KOPT-K1 (cell line): ENCODE data around the gene FBXO46.

Source experiments
- H3K27ac ChIP-seq: fragments of 200-600 bp; sonication (generic); 2 replicates; pipeline ENCODE4 v1.5.1; 2016; ENCODE audit warnings: antibody characterized with exemption, mild to moderate bottlenecking, low read depth, low read length; ENCODE audit not compliant: poor library complexity, severe bottlenecking
- H3K36me3 ChIP-seq: fragments of 200-600 bp; sonication (generic); 2 replicates; pipeline ENCODE4 v1.5.1; 2017; ENCODE audit warnings: antibody characterized with exemption, mild to moderate bottlenecking, low read length, moderate library complexity; ENCODE audit not compliant: insufficient read depth
- H3K9me3 ChIP-seq: fragments of 200-600 bp; sonication (generic); 2 replicates; pipeline ENCODE4 v1.5.1; 2017; ENCODE audit warnings: antibody characterized with exemption, low read length, mild to moderate bottlenecking; ENCODE audit not compliant: insufficient read depth, poor library complexity, severe bottlenecking

Gene FBXO46

DNA sequence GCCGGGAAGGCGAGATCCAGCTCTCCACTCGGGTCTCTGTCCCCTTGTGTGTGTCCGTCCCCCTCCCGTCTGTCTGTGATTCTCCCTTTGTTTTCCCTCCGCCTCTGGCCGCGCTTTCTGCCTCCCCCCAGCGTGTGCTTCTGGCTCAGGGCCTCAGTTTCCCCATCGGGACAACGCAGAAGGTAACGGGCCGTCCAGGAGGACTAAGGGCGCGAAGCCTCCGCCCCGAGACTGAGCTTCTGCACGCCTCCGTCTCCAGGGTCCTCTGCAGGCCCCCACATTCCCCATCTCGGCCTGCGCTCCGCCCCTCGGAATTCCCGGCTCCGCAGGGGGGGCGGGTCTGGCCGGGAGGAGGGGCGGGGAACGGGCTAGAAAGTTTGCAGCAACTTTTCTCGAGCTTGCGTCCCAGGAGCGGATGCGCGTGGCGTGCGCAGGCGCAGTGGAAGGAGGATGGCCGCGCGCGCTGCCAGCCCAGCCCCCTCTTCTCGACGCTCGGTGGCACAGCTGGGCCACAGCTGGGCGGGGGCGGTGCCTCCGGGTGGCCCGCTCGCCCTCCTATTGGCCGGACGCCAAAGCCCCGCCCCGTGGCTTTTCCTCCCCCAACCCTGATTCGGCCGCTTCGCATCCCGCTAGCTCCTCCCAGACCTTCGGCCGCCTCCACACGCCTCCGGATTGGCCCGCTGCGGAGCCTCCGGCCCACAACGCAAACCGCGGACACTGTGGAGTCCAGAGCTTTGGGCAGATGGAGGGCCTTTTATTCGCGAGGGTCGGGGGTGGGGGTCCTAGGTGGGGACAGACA is 38.5 kb upstream of the FBXO46 start, which contains the start of gene SIX5:
TSS of gene SIX5 (minus strand) at position 269 of the 799 bp plus-strand sequence. CDS start 408 bp downstream, outside the sequence.
- H3K9me3 ChIP-seq = no peaks in the 10 kb centered on the region
- H3K27ac ChIP-seq = peak within 1 kb of the TSS; percentile 57
- no peaks in the 10 kb centered on the region for H3K36me3 ChIP-seq

DNA sequence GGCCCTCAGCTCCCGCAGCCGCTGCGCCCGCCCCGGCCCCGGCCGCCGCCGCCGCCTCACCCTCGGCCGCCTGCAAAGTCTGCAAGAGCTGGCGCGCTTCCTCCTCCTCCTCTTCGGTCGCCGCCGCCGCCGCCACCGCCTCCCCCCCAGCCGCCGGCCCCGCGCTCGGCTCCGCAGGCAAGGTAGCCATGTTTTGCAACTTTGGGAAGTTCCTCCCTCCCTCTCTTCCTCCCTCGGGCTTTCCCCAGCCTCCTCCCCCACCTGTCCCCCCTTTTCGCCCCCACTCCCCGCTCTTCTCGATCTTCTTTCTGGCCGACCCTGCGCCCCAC is 37.9 kb upstream of the FBXO46 start:
- peak overlapping the region; percentile 57 for H3K27ac ChIP-seq
- H3K9me3 ChIP-seq = no peaks in the 10 kb centered on the region
- no peaks in the 10 kb centered on the region for H3K36me3 ChIP-seq

DNA sequence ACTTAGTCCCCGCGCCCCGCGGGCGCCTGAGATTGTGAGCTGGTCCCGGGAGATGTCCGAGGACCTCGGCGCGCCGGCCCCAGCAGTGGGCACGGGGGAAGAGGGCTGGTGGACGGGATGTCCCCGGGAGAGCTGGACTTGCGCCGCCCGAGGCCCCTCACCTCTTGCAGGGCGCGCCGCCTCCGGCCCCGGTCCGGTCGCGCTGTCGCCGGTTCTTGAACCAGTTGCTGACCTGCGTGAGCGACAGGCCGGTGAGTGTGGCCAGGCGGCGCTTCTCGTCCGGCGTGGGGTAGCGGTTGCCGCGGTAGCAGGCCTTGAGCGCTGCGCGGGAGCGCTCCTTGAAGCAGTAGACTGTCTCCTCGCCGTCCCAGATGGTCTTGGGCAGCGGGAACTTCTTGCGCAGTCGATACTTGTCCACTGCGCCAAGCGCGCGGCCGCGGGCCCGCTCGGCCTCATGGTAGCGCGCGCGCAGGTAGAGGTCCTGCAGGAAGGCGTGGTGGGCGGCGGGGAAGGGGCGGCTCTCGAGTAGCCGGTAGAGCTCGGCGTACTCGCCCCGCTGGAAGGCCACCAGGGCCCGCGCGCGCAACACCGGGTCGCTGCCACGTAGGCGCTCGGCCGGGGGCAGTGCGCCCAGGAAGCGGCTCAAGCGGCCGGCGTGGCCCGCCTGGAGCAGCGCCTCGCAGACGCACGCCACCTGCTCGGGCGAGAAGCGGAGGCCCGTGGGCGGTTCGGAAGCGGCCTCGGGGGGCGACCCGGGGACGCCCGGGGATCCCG is 37.4 kb upstream of the FBXO46 start:
- Histone ChIP-seq H3K36me3 (no peaks in the 10 kb centered on the region), H3K27ac (peak overlapping the region; percentile 57), H3K9me3 (no peaks in the 10 kb centered on the region)

DNA sequence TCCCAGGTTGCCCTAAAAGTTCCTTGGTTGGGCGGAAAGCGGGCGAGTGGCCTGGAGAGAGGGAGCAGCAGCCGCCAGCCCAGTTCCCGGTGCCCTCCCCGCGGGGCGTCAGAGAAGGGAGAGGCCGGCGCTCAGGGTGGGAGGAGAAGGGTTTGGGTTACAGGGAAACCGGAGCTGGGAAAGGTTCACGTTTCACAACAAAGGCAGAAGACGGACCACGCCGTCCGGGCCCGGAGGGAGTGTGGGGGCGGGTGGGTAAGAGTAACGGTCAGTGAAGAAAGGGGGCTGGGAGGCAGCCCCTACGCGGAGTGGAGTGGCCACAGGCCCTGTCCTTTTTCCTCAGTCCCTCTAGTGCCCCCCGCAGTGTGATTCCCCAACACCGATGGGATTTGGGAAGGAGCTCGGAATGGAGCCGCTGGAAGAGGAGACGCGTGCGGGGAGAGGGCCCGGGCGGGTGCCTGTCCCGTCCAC is 36.7 kb upstream of the FBXO46 start:
- H3K9me3 ChIP-seq = no peaks in the 10 kb centered on the region
- no peaks in the 10 kb centered on the region for H3K36me3 ChIP-seq
- H3K27ac ChIP-seq = no peak overlapping the region

DNA sequence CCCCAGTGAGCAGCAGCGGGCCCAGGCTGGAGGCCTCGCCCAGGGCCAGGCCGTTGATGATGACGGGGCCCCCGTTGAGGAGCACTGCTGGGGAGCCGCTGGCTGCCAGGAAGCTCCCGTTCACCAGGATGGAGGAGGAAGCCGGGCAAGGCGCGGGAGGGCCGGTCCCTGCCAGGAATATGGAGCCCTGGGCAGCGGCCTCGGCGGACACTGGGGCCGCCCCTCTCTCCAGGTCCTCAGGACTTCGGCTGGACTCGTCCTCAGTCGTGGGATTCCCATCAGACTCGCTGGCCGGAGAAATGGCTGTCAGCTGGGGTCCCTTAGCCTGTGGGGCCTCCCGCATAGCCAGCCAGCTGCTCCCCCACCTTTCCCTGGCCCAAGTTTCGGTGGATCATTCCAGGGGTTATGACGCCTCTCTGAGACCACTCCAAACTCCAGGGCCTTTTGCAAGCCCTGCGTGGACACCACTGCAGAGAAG is 36.2 kb upstream of the FBXO46 start:
- no peak overlapping the region for H3K27ac ChIP-seq
- no peaks in the 10 kb centered on the region for H3K36me3 ChIP-seq
- H3K9me3 ChIP-seq = no peaks in the 10 kb centered on the region

DNA sequence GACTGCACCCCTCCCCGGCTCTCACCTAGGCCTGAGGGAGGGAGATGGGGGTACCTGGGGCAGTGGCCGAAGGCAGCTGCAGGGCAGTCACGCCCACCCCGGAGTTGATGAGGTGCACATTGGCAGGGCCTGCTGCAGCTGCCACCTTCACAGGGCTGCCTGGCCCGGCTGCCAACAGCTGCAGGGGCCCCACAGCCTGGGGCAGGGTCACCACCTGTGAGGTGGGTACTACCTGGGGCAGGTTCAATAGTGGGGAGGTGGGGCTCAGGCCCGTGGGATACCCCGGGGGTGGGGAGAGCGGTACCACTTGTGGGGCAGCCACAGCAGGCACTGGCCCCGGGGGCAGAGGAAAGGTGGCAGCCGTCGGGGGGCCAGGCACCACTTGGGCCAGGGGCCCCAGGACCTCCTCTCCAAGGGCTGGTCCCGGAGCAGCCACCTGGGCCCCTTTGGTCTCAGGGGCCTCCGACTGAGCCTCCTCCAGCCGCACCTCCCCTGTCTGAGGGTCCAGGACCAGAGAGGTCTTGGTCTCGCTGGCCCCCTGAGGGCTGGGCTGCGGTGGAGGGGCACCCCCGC is 35.7 kb upstream of the FBXO46 start:
- Histone ChIP-seq H3K27ac (no peak overlapping the region), H3K9me3 (no peaks in the 10 kb centered on the region), H3K36me3 (no peaks in the 10 kb centered on the region)

DNA sequence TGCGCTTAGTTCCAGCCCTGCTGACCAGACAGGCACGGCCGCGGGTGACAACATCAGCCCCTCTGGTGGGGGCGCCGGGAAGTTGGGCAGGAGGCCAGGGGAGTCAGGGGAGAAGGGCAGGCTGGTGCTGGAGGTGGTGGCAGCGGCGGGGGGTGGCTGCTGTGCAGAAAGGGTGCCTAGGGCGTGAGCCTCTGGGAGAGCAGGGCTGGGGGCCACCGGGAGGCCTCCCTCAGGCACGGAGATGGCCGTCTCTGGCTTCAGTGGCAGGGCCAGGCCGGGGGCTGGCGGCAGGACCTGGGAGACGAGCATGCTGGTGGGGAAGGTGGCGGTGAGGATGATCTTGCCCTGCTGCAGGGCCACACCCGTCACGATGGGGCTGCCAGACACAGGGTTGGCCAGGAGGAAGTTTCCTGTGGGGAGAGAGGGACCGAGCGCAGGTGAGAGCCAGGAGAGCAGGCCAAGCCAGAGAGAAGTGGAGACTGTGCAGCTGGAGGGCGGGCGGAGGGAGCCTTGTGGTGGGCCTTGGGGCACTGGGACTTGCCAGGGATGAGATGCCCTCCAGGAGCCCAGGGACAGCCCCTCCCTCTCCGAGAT is 35.1 kb upstream of the FBXO46 start:
- no peaks in the 10 kb centered on the region for H3K9me3 ChIP-seq
- no peak overlapping the region for H3K27ac ChIP-seq
- no peaks in the 10 kb centered on the region for H3K36me3 ChIP-seq

DNA sequence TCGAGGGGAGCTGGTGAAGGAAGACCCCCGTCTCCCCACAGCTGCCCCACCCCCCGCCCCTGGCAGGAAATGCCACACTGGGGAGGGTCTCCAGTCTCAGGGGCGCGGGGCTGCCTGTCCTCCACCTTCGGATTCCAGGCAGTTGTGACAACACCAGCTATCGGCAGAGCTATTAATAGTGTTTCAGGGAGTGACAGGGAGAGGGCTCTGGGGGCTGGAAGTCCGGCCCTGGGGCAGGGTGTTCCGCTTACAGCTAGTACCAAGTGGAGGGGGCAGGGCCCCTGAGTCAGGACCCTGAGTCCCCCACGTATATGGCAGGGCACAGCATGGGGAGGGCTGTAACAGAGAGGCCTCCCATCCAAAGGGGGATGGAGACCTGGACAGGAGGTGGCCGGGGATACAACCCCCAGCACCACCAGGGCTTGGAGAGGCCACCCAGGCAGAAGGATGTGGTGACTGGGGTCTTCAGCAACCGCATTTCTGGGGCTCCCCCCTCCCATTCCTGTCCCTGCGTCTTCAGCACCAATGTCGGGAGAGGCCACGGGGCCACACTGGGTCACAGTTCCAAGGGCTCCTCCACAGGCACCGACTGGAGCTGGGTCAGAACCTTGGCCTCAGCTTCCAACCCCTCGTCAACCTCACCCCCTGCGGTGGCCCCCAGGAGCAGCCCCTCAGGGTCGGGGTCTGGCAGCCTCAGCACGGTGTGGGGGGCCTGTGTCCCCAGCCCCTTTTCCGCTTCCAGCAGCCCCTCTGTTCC is 34.4 kb upstream of the FBXO46 start:
- no peaks in the 10 kb centered on the region for H3K9me3 ChIP-seq
- no peaks in the 10 kb centered on the region for H3K36me3 ChIP-seq
- no peak overlapping the region for H3K27ac ChIP-seq

DNA sequence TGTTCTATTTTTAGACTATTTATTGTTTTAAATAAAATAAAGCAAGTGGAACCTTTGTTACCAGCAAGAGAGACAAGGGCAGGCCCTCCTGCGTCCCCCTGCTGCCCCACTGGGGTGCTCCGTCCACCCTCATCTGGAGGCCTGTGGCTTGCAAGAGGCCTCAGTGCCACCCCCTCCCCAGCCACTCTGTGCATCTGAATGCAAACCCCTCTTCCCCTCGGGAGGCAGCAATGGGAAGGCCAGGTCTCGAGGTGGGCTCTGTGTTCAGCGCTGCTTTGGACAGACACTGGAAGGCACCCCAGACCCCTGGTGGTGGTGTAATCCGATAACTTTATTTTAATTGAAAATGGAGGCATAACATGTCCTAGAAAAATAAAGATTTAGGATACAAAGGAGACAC is 33.8 kb upstream of the FBXO46 start:
- Histone ChIP-seq H3K9me3 (no peaks in the 10 kb centered on the region), H3K27ac (no peak overlapping the region), H3K36me3 (no peaks in the 10 kb centered on the region)

DNA sequence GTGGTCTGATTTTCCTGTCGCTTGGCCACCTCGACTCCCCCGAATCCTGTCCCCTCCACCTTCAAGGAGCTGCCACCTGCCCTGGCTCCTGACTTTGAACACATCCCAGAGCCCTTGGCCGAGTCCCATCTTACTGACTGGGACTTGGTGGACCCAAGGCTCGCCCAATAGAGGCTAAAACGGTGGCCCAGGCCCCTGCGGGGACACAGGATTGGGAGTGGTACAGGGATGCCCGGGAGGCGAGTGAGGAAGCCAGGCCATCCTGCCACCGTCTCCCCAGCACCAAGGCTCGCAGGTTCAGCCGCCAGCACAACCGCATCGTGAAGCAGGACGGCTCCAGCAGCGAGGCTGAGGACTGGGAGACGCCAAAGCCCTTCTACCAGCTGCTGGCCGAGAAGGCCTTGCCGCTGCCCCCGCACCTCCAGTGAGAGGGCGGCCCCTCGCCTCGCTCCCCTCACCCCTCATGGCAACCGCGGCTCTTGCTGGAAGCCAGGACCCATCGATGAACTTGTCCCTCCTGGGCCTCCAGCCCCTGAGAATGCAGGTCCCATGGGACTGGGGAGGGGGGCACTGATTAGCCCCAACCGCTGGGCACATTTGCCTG is 33.1 kb upstream of the FBXO46 start:
- Histone ChIP-seq H3K27ac (no peak overlapping the region), H3K9me3 (no peaks in the 10 kb centered on the region), H3K36me3 (no peaks in the 10 kb centered on the region)

DNA sequence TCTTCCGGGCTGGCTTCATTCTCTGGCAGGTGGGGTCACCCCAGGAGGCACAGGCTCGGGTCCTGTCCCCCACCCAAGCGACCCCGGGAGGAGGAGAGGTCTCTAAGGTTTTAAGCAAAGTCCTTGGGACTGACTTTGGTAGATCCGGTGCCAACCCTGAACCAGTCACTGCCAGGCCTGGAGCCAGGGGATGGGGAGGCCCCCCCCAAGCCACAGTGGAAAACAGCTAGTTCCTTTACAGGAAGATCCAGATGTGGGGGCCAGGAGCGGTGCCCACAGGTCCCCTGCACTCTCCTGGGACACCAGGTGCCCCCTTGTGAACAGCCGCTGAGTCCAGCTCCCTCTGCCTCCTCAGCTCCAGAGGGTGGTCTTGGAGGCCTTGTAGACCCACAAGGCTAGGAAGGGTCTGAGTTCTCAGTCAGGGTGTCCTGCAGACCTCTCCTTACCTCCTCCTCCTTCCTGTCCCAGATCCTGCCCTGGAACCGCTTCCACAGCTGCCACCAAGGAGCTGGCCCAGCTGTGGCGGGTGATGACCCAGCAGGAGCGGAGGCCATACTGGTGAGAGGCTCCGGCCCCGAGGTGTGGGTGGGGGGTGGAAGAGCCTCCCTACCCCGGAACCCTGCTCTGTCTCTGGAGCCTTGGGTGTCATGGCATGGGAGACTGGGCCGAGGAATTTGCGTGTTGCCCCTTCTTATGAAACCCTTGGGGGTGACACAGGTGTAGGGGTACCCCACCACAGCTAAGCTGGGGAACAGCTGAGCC is 32.4 kb upstream of the FBXO46 start:
- no peak overlapping the region for H3K27ac ChIP-seq

DNA sequence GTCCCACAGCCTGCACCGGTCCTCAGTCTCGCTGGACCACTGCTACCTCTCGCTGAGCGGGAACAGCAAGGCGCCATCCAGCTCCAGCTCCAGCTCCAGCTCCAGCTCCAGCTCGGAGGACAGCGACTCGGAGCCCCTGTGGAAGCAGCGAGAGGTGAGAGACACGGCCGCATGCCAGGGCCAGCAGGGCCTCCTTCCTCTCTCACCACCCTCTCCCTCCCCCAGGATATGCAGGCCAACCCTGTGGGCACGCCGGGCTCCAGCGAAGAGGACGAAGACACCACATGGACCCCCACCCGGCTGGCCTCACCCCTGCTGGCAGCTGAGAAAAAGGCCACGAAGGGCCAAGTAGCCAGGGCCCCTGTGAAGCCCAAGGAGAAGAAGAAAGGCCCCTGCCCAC is 31.0 kb upstream of the FBXO46 start:
- Histone ChIP-seq H3K9me3 (no peaks in the 10 kb centered on the region), H3K36me3 (no peaks in the 10 kb centered on the region), H3K27ac (no peak overlapping the region)

More for the DNA sequence above, 32.4 kb upstream of the FBXO46 start:
- no peaks in the 10 kb centered on the region for H3K9me3 ChIP-seq
- H3K36me3 ChIP-seq = no peaks in the 10 kb centered on the region

DNA sequence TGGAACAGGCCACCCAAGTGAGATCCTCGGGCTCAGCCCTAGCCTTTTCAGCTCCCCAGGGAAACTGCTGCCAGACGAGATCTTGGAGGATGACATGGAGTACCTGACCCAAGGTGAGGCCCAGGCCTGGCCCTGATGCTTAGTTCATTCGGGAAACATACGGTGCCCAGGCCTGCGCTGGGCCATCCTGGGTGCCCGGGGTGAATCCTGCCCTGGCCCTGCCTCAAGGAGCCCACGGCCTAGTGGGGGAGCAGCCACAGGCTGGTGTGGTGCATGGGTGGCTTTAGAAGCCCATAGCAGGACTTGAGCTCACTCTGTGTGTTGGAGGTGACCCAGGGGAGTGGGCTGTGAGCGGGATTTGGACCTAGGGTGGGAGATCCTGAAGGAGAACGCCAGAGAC is 28.2 kb upstream of the FBXO46 start:
- no peak overlapping the region for H3K27ac ChIP-seq
- no peaks in the 10 kb centered on the region for H3K9me3 ChIP-seq
- H3K36me3 ChIP-seq = no peaks in the 10 kb centered on the region
